Glutamatergic neuron (in vitro differentiated cells): Measurements from ENCODE around the gene ZNF827. TPM values are rescaled to one million over a fixed set of nuclear protein-coding genes. Genes with fewer than 3 reads are reported as not detected.

Experiments
- DNase-seq: peaks from one replicate; pipeline ENCODE4 v3.0.0; 2022
- H3K27ac Mint-ChIP-seq: one replicate; pipeline ENCODE4 v1.8.0; 2020; ENCODE audit warnings: mild to moderate bottlenecking, mixed read lengths, inconsistent platforms; ENCODE audit not compliant: unreplicated experiment
- H3K27me3 Mint-ChIP-seq: one replicate; pipeline ENCODE4 v1.8.0; 2020; ENCODE audit warnings: mild to moderate bottlenecking, moderate library complexity, mixed read lengths, inconsistent platforms; ENCODE audit not compliant: unreplicated experiment
- H3K36me3 Mint-ChIP-seq: one replicate; pipeline ENCODE4 v1.8.0; 2020; ENCODE audit warnings: mild to moderate bottlenecking, mixed read lengths, inconsistent platforms; ENCODE audit not compliant: unreplicated experiment
- H3K4me1 Mint-ChIP-seq: one replicate; pipeline ENCODE4 v1.8.0; 2020; ENCODE audit warnings: mild to moderate bottlenecking, low read depth, mixed read lengths, inconsistent platforms; ENCODE audit not compliant: unreplicated experiment
- H3K4me3 Mint-ChIP-seq: one replicate; pipeline ENCODE4 v1.8.0; 2020; ENCODE audit warnings: mild to moderate bottlenecking, mixed read lengths, inconsistent platforms; ENCODE audit not compliant: unreplicated experiment
- H3K9me3 Mint-ChIP-seq: one replicate; pipeline ENCODE4 v1.8.0; 2020; ENCODE audit warnings: mild to moderate bottlenecking, moderate library complexity, mixed read lengths, inconsistent platforms; ENCODE audit not compliant: unreplicated experiment
- total RNA-seq: library from RNA; stranded (reverse); fragmentation: NEBNext Ultra II Directional; extraction: Animal tissue kit (Norgen Biotek cat#: 25700); gene quantifications from one replicate; pipeline ENCODE4 v1.2.1, GENCODE V29; 2021; ENCODE audit not compliant: unreplicated experiment
- TF ChIP-seq, protein P1 (sequence below): fragments of 200-600 bp; sonication (generic); IDR thresholded peaks from one replicate; pipeline ENCODE4 v1.5.0; 2021; ENCODE audit not compliant: partially characterized antibody, unreplicated experiment

The ZNF827 gene
- total RNA-seq, 1 donor from 2014 or later, result 227 TPM

DNA sequence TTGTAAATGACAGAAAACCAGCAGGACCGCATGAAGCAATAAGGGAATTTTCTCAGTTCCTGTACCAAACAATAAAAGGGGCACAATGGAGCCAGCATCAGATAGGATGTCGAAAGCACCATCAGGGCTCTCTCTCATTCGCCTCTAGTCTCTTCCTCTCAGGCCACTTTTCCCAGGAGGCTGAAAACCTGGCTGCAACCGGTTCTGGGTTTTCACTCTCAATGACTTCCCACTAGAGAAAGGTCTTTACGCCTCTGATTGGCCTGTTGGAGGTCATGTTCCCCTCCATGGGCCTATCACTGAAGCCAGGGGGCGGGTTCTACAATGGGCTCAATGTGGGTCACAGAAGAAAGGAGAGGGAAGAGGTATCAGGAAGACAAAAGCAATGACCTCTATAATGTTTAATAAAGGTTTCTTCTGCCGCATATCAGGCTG lies 29.3 kb downstream of the ZNF827 start:
- Mint-ChIP-seq H3K36me3 (no peaks in the 10 kb centered on the region), H3K27ac (peak overlapping the region; percentile 93), H3K27me3 (peaks cover 14% of the 10 kb centered on the region), H3K4me3 (peak overlapping the region; percentile 9), H3K4me1 (peaks cover 34% of the 10 kb centered on the region), H3K9me3 (peaks cover 3% of the 10 kb centered on the region)
- DNase-seq, result peak; percentile 82
- TF ChIP-seq, protein P1, sequence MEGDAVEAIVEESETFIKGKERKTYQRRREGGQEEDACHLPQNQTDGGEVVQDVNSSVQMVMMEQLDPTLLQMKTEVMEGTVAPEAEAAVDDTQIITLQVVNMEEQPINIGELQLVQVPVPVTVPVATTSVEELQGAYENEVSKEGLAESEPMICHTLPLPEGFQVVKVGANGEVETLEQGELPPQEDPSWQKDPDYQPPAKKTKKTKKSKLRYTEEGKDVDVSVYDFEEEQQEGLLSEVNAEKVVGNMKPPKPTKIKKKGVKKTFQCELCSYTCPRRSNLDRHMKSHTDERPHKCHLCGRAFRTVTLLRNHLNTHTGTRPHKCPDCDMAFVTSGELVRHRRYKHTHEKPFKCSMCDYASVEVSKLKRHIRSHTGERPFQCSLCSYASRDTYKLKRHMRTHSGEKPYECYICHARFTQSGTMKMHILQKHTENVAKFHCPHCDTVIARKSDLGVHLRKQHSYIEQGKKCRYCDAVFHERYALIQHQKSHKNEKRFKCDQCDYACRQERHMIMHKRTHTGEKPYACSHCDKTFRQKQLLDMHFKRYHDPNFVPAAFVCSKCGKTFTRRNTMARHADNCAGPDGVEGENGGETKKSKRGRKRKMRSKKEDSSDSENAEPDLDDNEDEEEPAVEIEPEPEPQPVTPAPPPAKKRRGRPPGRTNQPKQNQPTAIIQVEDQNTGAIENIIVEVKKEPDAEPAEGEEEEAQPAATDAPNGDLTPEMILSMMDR, result no peak

DNA sequence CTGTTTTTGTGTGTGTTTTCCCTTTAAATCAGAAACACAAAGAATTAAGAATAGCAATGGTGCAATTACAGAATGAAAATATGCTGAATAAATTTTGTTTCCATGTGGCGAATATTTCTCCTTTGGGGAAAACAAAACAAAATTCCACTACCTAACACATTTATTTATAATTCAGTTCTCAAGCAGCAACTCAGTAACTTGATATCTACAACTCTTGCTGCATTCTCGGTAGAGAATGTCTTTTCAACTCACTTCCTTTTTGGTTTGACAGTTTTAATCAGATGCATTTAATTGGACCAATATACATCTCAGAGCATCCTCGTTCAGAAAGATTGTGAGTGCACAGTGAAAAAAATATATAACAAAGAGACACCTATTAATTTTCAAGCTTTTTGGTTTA lies 30.8 kb downstream of the ZNF827 start:
- H3K27ac Mint-ChIP-seq, result no peak overlapping the region
- TF ChIP-seq, protein P1, result no peak
- peaks cover 34% of the 10 kb centered on the region for H3K4me1 Mint-ChIP-seq
- no peak overlapping the region for H3K4me3 Mint-ChIP-seq
- H3K27me3 Mint-ChIP-seq, result peaks cover 14% of the 10 kb centered on the region
- H3K36me3 Mint-ChIP-seq, result no peaks in the 10 kb centered on the region
- H3K9me3 Mint-ChIP-seq, result peaks cover 3% of the 10 kb centered on the region
- DNase-seq, result no peak

DNA sequence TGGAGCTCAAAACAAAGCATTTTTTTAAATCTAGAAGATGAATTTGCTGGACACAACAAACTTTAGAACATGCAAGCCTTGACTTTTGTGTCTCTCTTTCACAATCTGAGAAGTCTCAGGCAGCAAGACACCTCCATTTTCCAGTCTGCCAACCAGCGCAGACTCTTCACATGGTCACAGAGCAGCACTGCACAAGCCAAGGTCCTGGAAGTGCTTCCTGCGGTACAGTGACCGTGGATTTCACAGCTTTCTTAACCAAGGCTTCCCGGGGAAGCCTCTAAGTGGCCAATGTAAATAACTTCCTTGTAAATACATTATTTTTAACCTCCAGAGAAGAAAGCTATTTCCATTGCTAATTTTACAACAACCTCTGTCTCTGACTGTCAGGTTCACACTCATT lies 31.2 kb downstream of the ZNF827 start:
- peaks cover 3% of the 10 kb centered on the region for H3K9me3 Mint-ChIP-seq
- H3K36me3 Mint-ChIP-seq, result no peaks in the 10 kb centered on the region
- DNase-seq, result no peak
- no peak overlapping the region for H3K27ac Mint-ChIP-seq
- no peak overlapping the region for H3K4me3 Mint-ChIP-seq
- TF ChIP-seq, protein P1, result no peak
- peaks cover 14% of the 10 kb centered on the region for H3K27me3 Mint-ChIP-seq
- H3K4me1 Mint-ChIP-seq, result peaks cover 34% of the 10 kb centered on the region

DNA sequence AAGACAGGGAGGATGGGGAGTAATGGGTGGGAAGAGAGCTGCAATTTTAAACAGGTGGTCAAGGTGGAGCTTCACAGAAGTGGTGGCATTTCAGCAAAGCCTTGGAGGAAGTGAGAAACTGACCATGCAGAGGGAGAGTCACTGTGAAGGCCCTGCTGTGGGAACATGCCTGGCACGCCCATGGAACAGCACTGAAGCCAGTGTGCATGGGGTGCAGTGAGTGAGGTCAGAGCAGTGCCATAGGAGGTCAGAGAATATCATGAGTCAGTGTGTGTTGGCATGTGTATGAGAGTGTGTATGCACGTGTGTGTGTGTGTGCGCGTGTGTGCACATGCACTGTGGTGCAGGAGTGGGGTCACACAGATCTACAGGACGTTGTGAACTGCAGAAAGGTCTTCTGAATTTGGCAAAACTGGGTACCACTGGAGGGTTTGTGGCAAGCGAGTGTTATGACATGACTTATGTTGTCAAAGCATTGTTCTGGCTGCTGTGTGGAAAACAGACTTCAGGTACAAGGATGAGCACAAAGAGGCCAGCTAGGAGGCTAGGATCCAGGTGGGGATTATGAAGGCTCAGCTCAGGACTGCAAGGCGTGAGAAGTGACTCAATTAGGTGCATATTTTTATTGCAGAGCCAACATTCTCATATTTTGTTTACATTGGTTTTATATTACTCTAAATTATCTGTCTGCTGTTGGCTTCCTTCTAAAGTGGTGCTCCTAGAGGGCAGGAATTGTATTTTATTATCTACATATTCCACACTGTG lies 34.0 kb downstream of the ZNF827 start:
- DNase-seq, result no peak
- no peak overlapping the region for H3K27ac Mint-ChIP-seq
- no peak overlapping the region for H3K4me3 Mint-ChIP-seq
- no peaks in the 10 kb centered on the region for H3K36me3 Mint-ChIP-seq
- peaks cover 8% of the 10 kb centered on the region for H3K27me3 Mint-ChIP-seq
- H3K9me3 Mint-ChIP-seq, result no peaks in the 10 kb centered on the region
- peaks cover 23% of the 10 kb centered on the region for H3K4me1 Mint-ChIP-seq
- TF ChIP-seq, protein P1, result no peak

DNA sequence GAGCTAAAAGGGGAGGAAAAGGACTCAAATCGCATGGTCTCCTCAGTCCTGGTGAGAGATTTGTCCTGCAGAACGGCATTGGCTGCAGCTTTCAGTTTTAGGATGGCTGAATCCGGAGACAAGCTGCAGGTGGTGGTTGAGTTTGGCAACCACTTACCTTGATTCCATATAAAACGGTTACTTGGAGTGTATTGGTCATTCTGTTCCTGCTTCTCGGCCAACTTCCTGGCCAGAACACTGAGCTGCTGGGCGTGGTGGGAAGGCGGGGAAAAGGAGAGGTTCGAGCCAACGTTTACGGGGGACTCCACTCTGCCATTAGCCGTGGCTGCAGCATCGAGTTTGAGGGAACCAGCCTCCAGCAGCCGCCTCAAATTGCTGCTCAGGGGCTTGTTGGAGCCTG lies 36.1 kb downstream of the ZNF827 start:
- Mint-ChIP-seq H3K27ac (no peak overlapping the region), H3K4me3 (no peak overlapping the region), H3K36me3 (no peaks in the 10 kb centered on the region), H3K9me3 (no peaks in the 10 kb centered on the region), H3K27me3 (peaks cover 8% of the 10 kb centered on the region), H3K4me1 (peaks cover 21% of the 10 kb centered on the region)
- TF ChIP-seq, protein P1, result no peak
- no peak for DNase-seq
